Esophagus squamous epithelium (tissue), 4 donors: ENCODE results near the gene SLC12A4.

ENCODE experiments used
- POLR2A ChIP-seq, 4 donors: fragments of 450-650 bp; IDR thresholded peaks; one replicate each; pipeline ENCODE4 v1.6.1; 2017; ENCODE audit warnings: antibody characterized with exemption in 4 of 4, mild to moderate bottlenecking in 4 of 4, moderate library complexity in 3 of 4
- TF ChIP-seq, protein P1 (sequence below), 6 experiments: fragments of 450-650 bp in 4 of 6; fragments of 200-600 bp in 2 of 6; sonication (generic) in 2 of 6; IDR thresholded peaks; one replicate each; pipeline ENCODE4 v1.5.1; 2016 to 2019; ENCODE audit warnings: antibody characterized with exemption in 6 of 6, mild to moderate bottlenecking in 4 of 6, moderate library complexity in 4 of 6

DNA sequence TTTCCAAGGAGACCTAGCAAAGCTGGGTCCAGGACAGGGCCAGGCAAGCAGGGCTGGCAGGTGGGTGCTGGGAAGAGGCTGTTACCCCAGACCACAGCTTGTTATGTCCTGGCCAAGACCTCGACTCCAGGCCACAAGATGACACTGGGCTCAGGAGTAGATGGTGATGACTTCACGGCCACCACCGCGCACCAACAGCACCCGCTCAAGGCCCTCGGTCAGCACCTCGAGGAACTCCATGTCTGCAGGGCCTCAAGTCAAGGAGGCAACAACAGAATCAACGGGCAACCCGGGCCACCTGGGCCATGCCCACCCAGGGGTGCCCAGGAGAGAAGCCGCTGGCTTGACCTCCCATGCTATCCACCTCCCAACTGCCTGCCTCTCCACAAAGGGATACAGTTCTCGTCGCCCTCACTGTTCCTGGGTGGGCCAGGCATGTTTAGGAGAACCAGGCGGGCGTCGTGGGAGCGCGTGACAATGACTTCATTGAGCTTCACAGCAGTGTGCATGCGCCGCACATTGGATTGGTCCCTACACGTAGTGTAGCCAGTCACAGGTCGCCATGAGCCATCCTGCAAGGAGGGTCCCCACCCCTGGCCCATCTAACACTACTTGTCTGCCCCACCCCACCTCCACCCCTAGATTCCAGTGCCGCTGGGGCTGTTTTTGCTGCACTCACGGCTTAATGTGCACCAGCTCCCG is 23.6 kb downstream of the SLC12A4 start:
- TF ChIP-seq, protein P1, sequence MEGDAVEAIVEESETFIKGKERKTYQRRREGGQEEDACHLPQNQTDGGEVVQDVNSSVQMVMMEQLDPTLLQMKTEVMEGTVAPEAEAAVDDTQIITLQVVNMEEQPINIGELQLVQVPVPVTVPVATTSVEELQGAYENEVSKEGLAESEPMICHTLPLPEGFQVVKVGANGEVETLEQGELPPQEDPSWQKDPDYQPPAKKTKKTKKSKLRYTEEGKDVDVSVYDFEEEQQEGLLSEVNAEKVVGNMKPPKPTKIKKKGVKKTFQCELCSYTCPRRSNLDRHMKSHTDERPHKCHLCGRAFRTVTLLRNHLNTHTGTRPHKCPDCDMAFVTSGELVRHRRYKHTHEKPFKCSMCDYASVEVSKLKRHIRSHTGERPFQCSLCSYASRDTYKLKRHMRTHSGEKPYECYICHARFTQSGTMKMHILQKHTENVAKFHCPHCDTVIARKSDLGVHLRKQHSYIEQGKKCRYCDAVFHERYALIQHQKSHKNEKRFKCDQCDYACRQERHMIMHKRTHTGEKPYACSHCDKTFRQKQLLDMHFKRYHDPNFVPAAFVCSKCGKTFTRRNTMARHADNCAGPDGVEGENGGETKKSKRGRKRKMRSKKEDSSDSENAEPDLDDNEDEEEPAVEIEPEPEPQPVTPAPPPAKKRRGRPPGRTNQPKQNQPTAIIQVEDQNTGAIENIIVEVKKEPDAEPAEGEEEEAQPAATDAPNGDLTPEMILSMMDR (IDR thresholded peaks at IDR 0.05) = no peak
- no peak for TF ChIP-seq POLR2A (IDR thresholded peaks at IDR 0.05)
